Esophagus muscularis mucosa (tissue), 4 donors: ENCODE measurements around the gene HAUS6. TPM values are rescaled to one million over a fixed set of nuclear protein-coding genes. Genes with fewer than 3 reads are reported as not detected.

Experiments
- DNase-seq: peaks from one replicate; pipeline ENCODE4 v3.0.0-alpha.2; 2017; ENCODE audit errors: extremely low spot score
- H3K27ac ChIP-seq, 4 donors: fragments of 200-600 bp; sonication (generic); replicated peaks in 1 of 4; 1 replicate in 3 of 4; 2 replicates in 1 of 4; pipeline ENCODE4 v1.5.1; 2016 to 2019; ENCODE audit warnings: mild to moderate bottlenecking in 1 of 4
- H3K27me3 ChIP-seq, 4 donors: fragments of 200-600 bp; sonication (generic); one replicate each; pipeline versions ENCODE4 v1.5.1 to v1.6.0; 2016 to 2019
- H3K36me3 ChIP-seq, 4 donors: fragments of 200-600 bp; sonication (generic); one replicate each; pipeline ENCODE4 v1.5.1; 2016 to 2019
- H3K4me1 ChIP-seq, 4 donors: fragments of 200-600 bp; sonication (generic); one replicate each; pipeline ENCODE4 v1.5.1; 2016 to 2019
- H3K4me3 ChIP-seq, 4 donors: fragments of 200-600 bp; sonication (generic); 1 replicate in 2 of 4; 2 replicates in 2 of 4; pipeline ENCODE4 v1.5.1; 2016 to 2019; ENCODE audit warnings: mild to moderate bottlenecking in 4 of 4, moderate library complexity in 1 of 4
- H3K9me3 ChIP-seq, 4 donors: fragments of 200-600 bp; sonication (generic); 1 replicate in 3 of 4; 2 replicates in 1 of 4; pipeline ENCODE4 v1.5.1; 2016 to 2019
- CTCF ChIP-seq, 3 experiments: fragments of 200-600 bp in 2 of 3; fragments of 450-650 bp in 1 of 3; sonication (generic) in 2 of 3; IDR thresholded peaks; one replicate each; pipeline ENCODE4 v1.5.1; 2017 to 2019; ENCODE audit warnings: antibody characterized with exemption in 3 of 3, mild to moderate bottlenecking in 2 of 3, moderate library complexity in 1 of 3
- EP300 ChIP-seq: sonication (generic); formaldehyde crosslinking; IDR thresholded peaks from one replicate; pipeline ENCODE4 v1.6.1; 2017; ENCODE audit warnings: antibody characterized with exemption
- POLR2A ChIP-seq: fragments of 450-650 bp; IDR thresholded peaks from one replicate; pipeline ENCODE4 v1.6.1; 2017; ENCODE audit warnings: antibody characterized with exemption, moderate library complexity, mild to moderate bottlenecking, low read depth
- POLR2AphosphoS5 ChIP-seq, 2 donors: sonication (generic); formaldehyde crosslinking; IDR thresholded peaks; one replicate each; pipeline ENCODE4 v1.6.1; 2017; ENCODE audit warnings: antibody characterized with exemption in 2 of 2
- WGBS: methylation state at CpG from one replicate; pipeline ENCODE4 v1.1.5; 2018; 5-methylcytosine and 5-hydroxymethylcytosine counted together
- intact Hi-C: fragments of 100-400 bp; cut with DNase I; formaldehyde crosslinking; loops from one replicate; pipeline ENCODE4 v1.15.1; 2023
- total RNA-seq, 4 donors: library from RNA; depleted of rRNA; stranded (reverse); fragments of >200 nt; gene quantifications; one replicate each; pipeline versions ENCODE4 v1.1.0 to v1.2.1, GENCODE V29; 2016

HAUS6 gene
- total RNA-seq, 4 donors from 2014 or later = 7.1 to 8.7 (median 7.3) TPM

GRCh38 chr9:19087106-19088000 lies 15.4 kb downstream of the HAUS6 start:
- WGBS = 88% methylated on average over 6 of the region's 6 CpGs
- no peaks in the 10 kb centered on the region for H3K4me1 ChIP-seq
- no peak overlapping the region for H3K4me3 ChIP-seq
- H3K9me3 ChIP-seq = no peaks in the 10 kb centered on the region
- peaks cover 42 to 92% (median 78%) of the 10 kb centered on the region in 4 donors for H3K36me3 ChIP-seq
- TF ChIP-seq CTCF (IDR thresholded peaks at IDR 0.05) (no peak), POLR2AphosphoS5 (IDR thresholded peaks at IDR 0.05) (no peak), POLR2A (no peak), EP300 (no peak)
- H3K27me3 ChIP-seq = no peaks in the 10 kb centered on the region
- intact Hi-C loops = no loop called here
- no peak for DNase-seq
- no peak overlapping the region for H3K27ac ChIP-seq

- intact Hi-C loops = no loop called here
- Histone ChIP-seq H3K4me3 (no peak overlapping the region), H3K4me1 (no peaks in the 10 kb centered on the region), H3K27ac (no peak overlapping the region), H3K9me3 (no peaks in the 10 kb centered on the region), H3K36me3 (peaks cover 36 to 92% (median 75%) of the 10 kb centered on the region in 4 donors), H3K27me3 (no peaks in the 10 kb centered on the region)
- TF ChIP-seq CTCF (IDR thresholded peaks at IDR 0.05) (peak in 1 of 3 experiments; percentile 22), POLR2AphosphoS5 (IDR thresholded peaks at IDR 0.05) (no peak), POLR2A (no peak)
- 77% methylated on average over 2 of the region's 2 CpGs for WGBS
- DNase-seq = no peak
Measured at GRCh38 chr9:19085295-19085694, 17.4 kb downstream of the HAUS6 start.

GRCh38 chr9:19074836-19075235 lies 27.9 kb downstream of the HAUS6 start:
- peaks cover 13 to 87% (median 67%) of the 10 kb centered on the region in 4 donors for H3K36me3 ChIP-seq

GRCh38 chr9:19074229-19074628 lies 28.5 kb downstream of the HAUS6 start:
- H3K27ac ChIP-seq = no peak overlapping the region
- WGBS = 100% methylated on average over 2 of the region's 2 CpGs
- H3K27me3 ChIP-seq = no peaks in the 10 kb centered on the region
- no peak overlapping the region for H3K4me3 ChIP-seq
- TF ChIP-seq POLR2AphosphoS5 (IDR thresholded peaks at IDR 0.05) (no peak), CTCF (IDR thresholded peaks at IDR 0.05) (no peak), POLR2A (no peak), EP300 (no peak)
- H3K4me1 ChIP-seq = no peaks in the 10 kb centered on the region
- no peak for DNase-seq
- H3K36me3 ChIP-seq = peaks cover 18 to 87% (median 67%) of the 10 kb centered on the region in 4 donors
- no peaks in the 10 kb centered on the region for H3K9me3 ChIP-seq
- intact Hi-C loops = no loop called here

More at GRCh38 chr9:19074836-19075235, 27.9 kb downstream of the HAUS6 start:
- intact Hi-C loops = no loop called here
- Histone ChIP-seq H3K4me3 (no peak overlapping the region), H3K9me3 (no peaks in the 10 kb centered on the region), H3K27ac (no peak overlapping the region), H3K4me1 (no peaks in the 10 kb centered on the region), H3K27me3 (no peaks in the 10 kb centered on the region)
- TF ChIP-seq POLR2A = no peak
- TF ChIP-seq EP300 = no peak
- no peak for TF ChIP-seq POLR2AphosphoS5 (IDR thresholded peaks at IDR 0.05)
- no peak for TF ChIP-seq CTCF (IDR thresholded peaks at IDR 0.05)
- 84% methylated on average over 1 of the region's 1 CpG for WGBS
- DNase-seq = no peak
